PC-3 (cell line): ENCODE results near the gene ASTN2. TPM values are rescaled to one million over a fixed set of nuclear protein-coding genes. Genes with fewer than 3 reads are reported as not detected.

Experiments used
- ATAC-seq: fragments of 200-7000 bp; cut with Tn5 transposase; 2 replicates; pipeline ENCODE4 v1.9.1; 2020; ENCODE audit warnings: mild to moderate bottlenecking, moderate library complexity
- BruUV-seq: library from RNA; stranded (reverse); fragments of 400-500 nt; replicated peaks from 2 replicates; lab custom pipeline; 2021; lab: Mats Ljungman, UMichigan
- CTCF ChIA-PET: fragments of 300-600 bp; sonication (Branson Sonifier 250); formaldehyde crosslinking; loops from one replicate; lab custom pipeline; 2022; ENCODE audit warnings: antibody characterized with exemption; lab: Charles Lee
- POLR2A ChIA-PET: fragments of 300-600 bp; sonication (Branson Sonifier 250); formaldehyde crosslinking; loops from one replicate; lab custom pipeline; 2022; ENCODE audit warnings: antibody characterized with exemption; ENCODE audit not compliant: unreplicated experiment; lab: Charles Lee
- DNase-seq: peaks from one replicate; pipeline ENCODE4 v3.0.0-alpha.2; 2015
- H2AFZ ChIP-seq: fragments of 300-600 bp; sonication (generic); 2 replicates; pipeline ENCODE4 v1.6.0; 2016; ENCODE audit warnings: antibody characterized with exemption, low read length
- H3F3A ChIP-seq: fragments of 300-600 bp; sonication (generic); one replicate; pipeline ENCODE4 v1.6.0; 2017; ENCODE audit warnings: antibody characterized with exemption, low read length, control low read depth, mild to moderate bottlenecking; ENCODE audit not compliant: unreplicated experiment
- H3K27ac ChIP-seq: fragments of 300-600 bp; sonication (generic); 2 replicates; pipeline ENCODE4 v1.5.1; 2016; ENCODE audit warnings: mild to moderate bottlenecking, low read length
- H3K27me3 ChIP-seq: fragments of 300-600 bp; sonication (generic); 2 replicates; pipeline ENCODE4 v1.6.1; 2016; ENCODE audit warnings: low read length, mixed read lengths
- H3K36me3 ChIP-seq: fragments of 300-600 bp; sonication (generic); 2 replicates; pipeline ENCODE4 v1.6.1; 2016; ENCODE audit warnings: low read depth, mixed run types, low read length, mixed read lengths
- H3K4me1 ChIP-seq: fragments of 300-600 bp; sonication (generic); 2 replicates; pipeline ENCODE4 v1.5.1; 2016; ENCODE audit warnings: low read length; ENCODE audit not compliant: insufficient read depth
- H3K4me2 ChIP-seq: fragments of 300-600 bp; sonication (generic); 2 replicates; pipeline ENCODE4 v1.6.0; 2016; ENCODE audit warnings: low read length
- H3K4me3 ChIP-seq: fragments of 300-600 bp; sonication (generic); 2 replicates; pipeline ENCODE4 v1.5.1; 2016; ENCODE audit warnings: mild to moderate bottlenecking, low read length, mixed read lengths
- H3K79me2 ChIP-seq: fragments of 300-600 bp; sonication (generic); 2 replicates; pipeline ENCODE4 v1.6.1; 2017; ENCODE audit warnings: low read length, mixed read lengths
- H3K9ac ChIP-seq: fragments of 300-600 bp; sonication (generic); 2 replicates; pipeline ENCODE4 v1.6.0; 2016; ENCODE audit warnings: mild to moderate bottlenecking, low read length
- H3K9me2 ChIP-seq: fragments of 300-600 bp; sonication (generic); replicated peaks from 2 replicates; pipeline ENCODE4 v1.6.1; 2016; ENCODE audit warnings: mixed run types, low read length, mixed read lengths
- H3K9me3 ChIP-seq: fragments of 300-600 bp; sonication (generic); 2 replicates; pipeline ENCODE4 v1.6.1; 2016; ENCODE audit warnings: low read length, mixed read lengths
- H4K20me1 ChIP-seq: fragments of 300-600 bp; sonication (generic); 2 replicates; pipeline ENCODE4 v1.6.1; 2016; ENCODE audit warnings: low read length, mixed read lengths
- CTCF ChIP-seq: fragments of 300-600 bp; sonication (generic); conservative IDR thresholded peaks from 2 replicates; pipeline ENCODE4 v1.5.1; 2017; ENCODE audit warnings: antibody characterized with exemption, low read depth, mild to moderate bottlenecking, low read length
- EZH2 ChIP-seq: fragments of 300-600 bp; sonication (generic); IDR thresholded peaks from one replicate; pipeline ENCODE4 v1.6.1; 2017; ENCODE audit warnings: antibody characterized with exemption, mild to moderate bottlenecking, low read length; ENCODE audit not compliant: unreplicated experiment
- EZH2phosphoT487 ChIP-seq: fragments of 300-600 bp; sonication (generic); IDR thresholded peaks from 2 replicates; pipeline ENCODE4 v1.6.1; 2018; ENCODE audit warnings: mild to moderate bottlenecking, antibody characterized with exemption, low read length, borderline replicate concordance
- intact Hi-C: fragments of 100-400 bp; cut with micrococcal nuclease; formaldehyde crosslinking; loops from 2 replicates; pipeline ENCODE4 v1.9.0; 2023
- total RNA-seq: library from RNA; depleted of rRNA; stranded (reverse); fragments of >200 nt; gene quantifications from 2 replicates; pipeline ENCODE4 v1.2.3, GENCODE V29; 2014

ASTN2 gene
- total RNA-seq, 1 experiment from 2014 or later = 3.5 TPM

- no TSS peak for BruUV-seq
- no peak overlapping the region for H3K27ac ChIP-seq
These were observed 326.7 kb downstream of the ASTN2 start for GRCh38 chr9:117088140-117088539.

GRCh38 chr9:117084221-117084620 is 330.6 kb downstream of the ASTN2 start:
- no peaks in the 10 kb centered on the region for H3K4me1 ChIP-seq
- no peak for ATAC-seq
- intact Hi-C loops = no loop called here

More at GRCh38 chr9:117088140-117088539, 326.7 kb downstream of the ASTN2 start:
- Histone ChIP-seq H3K4me3 (no peak overlapping the region), H3K79me2 (no peaks in the 10 kb centered on the region), H4K20me1 (no peaks in the 10 kb centered on the region), H3K9me3 (no peaks in the 10 kb centered on the region), H3K4me2 (no peak overlapping the region), H2AFZ (no peak overlapping the region), H3K9ac (no peak overlapping the region), H3K36me3 (no peaks in the 10 kb centered on the region), H3F3A (no peaks in the 10 kb centered on the region), H3K27me3 (no peaks in the 10 kb centered on the region), H3K4me1 (no peaks in the 10 kb centered on the region), H3K9me2 (no peaks in the 10 kb centered on the region)
- no peak for ATAC-seq
- DNase-seq = no peak
- no peak for TF ChIP-seq EZH2phosphoT487
- TF ChIP-seq EZH2 = no peak
- no peak for TF ChIP-seq CTCF
- intact Hi-C loops = no loop called here
- ChIA-PET CTCF (no interaction called here), POLR2A (no interaction called here)

GRCh38 chr9:117083559-117083958 is 331.3 kb downstream of the ASTN2 start:
- POLR2A ChIA-PET = no interaction called here
- no peak overlapping the region for H3K4me3 ChIP-seq
- intact Hi-C loops = no loop called here
- CTCF ChIA-PET = no interaction called here
- no peaks in the 10 kb centered on the region for H3K27me3 ChIP-seq
- H3K9me2 ChIP-seq = no peaks in the 10 kb centered on the region
- no peaks in the 10 kb centered on the region for H3K79me2 ChIP-seq
- H3K4me2 ChIP-seq = no peak overlapping the region
- H3K27ac ChIP-seq = no peak overlapping the region
- H2AFZ ChIP-seq = no peak overlapping the region
- BruUV-seq = no TSS peak
- TF ChIP-seq CTCF (no peak), EZH2phosphoT487 (no peak), EZH2 (no peak)
- no peaks in the 10 kb centered on the region for H4K20me1 ChIP-seq
- H3K36me3 ChIP-seq = no peaks in the 10 kb centered on the region
- no peaks in the 10 kb centered on the region for H3K9me3 ChIP-seq
- H3F3A ChIP-seq = no peaks in the 10 kb centered on the region
- ATAC-seq (no peak), DNase-seq (no peak)
- no peak overlapping the region for H3K9ac ChIP-seq
- no peaks in the 10 kb centered on the region for H3K4me1 ChIP-seq

More at GRCh38 chr9:117084221-117084620, 330.6 kb downstream of the ASTN2 start:
- Histone ChIP-seq H3K9me3 (no peaks in the 10 kb centered on the region), H3K27ac (no peak overlapping the region), H3K36me3 (no peaks in the 10 kb centered on the region), H3K9me2 (no peaks in the 10 kb centered on the region), H3K4me2 (no peak overlapping the region), H3K9ac (no peak overlapping the region), H3K79me2 (no peaks in the 10 kb centered on the region), H3K27me3 (no peaks in the 10 kb centered on the region), H4K20me1 (no peaks in the 10 kb centered on the region), H3F3A (no peaks in the 10 kb centered on the region), H2AFZ (no peak overlapping the region), H3K4me3 (no peak overlapping the region)
- no peak for TF ChIP-seq CTCF
- no peak for TF ChIP-seq EZH2
- TF ChIP-seq EZH2phosphoT487 = no peak
- no TSS peak for BruUV-seq
- DNase-seq = no peak
- ChIA-PET POLR2A (no interaction called here), CTCF (no interaction called here)
